Panc1 (cell line): ENCODE data around the gene CENPE. TPM values are rescaled to one million over a fixed set of nuclear protein-coding genes. Genes with fewer than 3 reads are reported as not detected.

Source experiments
- ATAC-seq: fragments of 200-7000 bp; cut with Tn5 transposase; 2 replicates; pipeline ENCODE4 v1.9.1; 2020; ENCODE audit warnings: mild to moderate bottlenecking, moderate library complexity
- BruUV-seq: library from RNA; stranded (reverse); fragments of 400-500 nt; replicated peaks from 2 replicates; lab custom pipeline; 2021; lab: Mats Ljungman, UMichigan
- CTCF ChIA-PET: fragments of 300-600 bp; sonication (Branson Sonifier 250); formaldehyde crosslinking; loops from one replicate; lab custom pipeline; 2022; ENCODE audit warnings: antibody characterized with exemption; lab: Charles Lee
- POLR2A ChIA-PET: fragments of 300-600 bp; sonication (Branson Sonifier 250); formaldehyde crosslinking; loops from one replicate; lab custom pipeline; 2022; ENCODE audit warnings: antibody characterized with exemption; lab: Charles Lee
- DNase-seq: peaks from one replicate; pipeline ENCODE4 v3.0.0-alpha.2; 2010; ENCODE audit warnings: low read depth, low spot score
- H3K27ac ChIP-seq: 2 replicates; pipeline ENCODE4 v1.5.1; 2011; ENCODE audit warnings: mild to moderate bottlenecking, low read length, inconsistent platforms
- H3K27me3 ChIP-seq: fragments of 200-500 bp; sonication (Bioruptor generic); 2 replicates; pipeline ENCODE4 v1.6.0; 2014; ENCODE audit warnings: low read length, inconsistent platforms; ENCODE audit not compliant: control insufficient read depth, insufficient read depth
- H3K36me3 ChIP-seq: fragments of 200-500 bp; sonication (Bioruptor generic); 2 replicates; pipeline ENCODE4 v1.5.1; 2014; ENCODE audit warnings: inconsistent platforms, mild to moderate bottlenecking, low read length, moderate library complexity; ENCODE audit not compliant: control insufficient read depth, insufficient read depth
- H3K4me1 ChIP-seq: 2 replicates; pipeline ENCODE4 v1.5.1; 2011; ENCODE audit warnings: inconsistent platforms, mild to moderate bottlenecking, low read length, moderate library complexity; ENCODE audit not compliant: control insufficient read depth, insufficient read depth
- H3K4me3 ChIP-seq, 2 experiments: 2 replicates each; pipeline ENCODE4 v1.5.1; 2011 to 2012; ENCODE audit warnings: low read depth in 2 of 2, low read length in 2 of 2, mild to moderate bottlenecking in 2 of 2, inconsistent platforms in 1 of 2, moderate library complexity in 1 of 2
- H3K9me3 ChIP-seq: fragments of 200-500 bp; sonication (Bioruptor generic); 2 replicates; pipeline ENCODE4 v1.5.1; 2014; ENCODE audit warnings: low read depth, mild to moderate bottlenecking, inconsistent platforms, low read length, moderate library complexity; ENCODE audit not compliant: control insufficient read depth, insufficient read depth
- POLR2AphosphoS5 ChIP-seq: IDR thresholded peaks from 2 replicates; pipeline ENCODE4 v1.6.1; 2012; ENCODE audit warnings: mild to moderate bottlenecking, low read depth, low read length, moderate library complexity
- SIN3A ChIP-seq: IDR thresholded peaks from 2 replicates; pipeline ENCODE4 v1.6.1; 2012; ENCODE audit warnings: low read depth, mild to moderate bottlenecking, low read length, moderate library complexity, borderline replicate concordance; ENCODE audit not compliant: insufficient read depth
- TCF7L2 ChIP-seq: IDR thresholded peaks from 2 replicates; pipeline ENCODE4 v1.6.1; 2011; ENCODE audit warnings: mild to moderate bottlenecking, low read depth, low read length, inconsistent platforms
- in situ Hi-C: cut with HindIII; loops from 2 replicates; pipeline ENCODE4 v1.10.0; 2016; ENCODE audit warnings: low sequenced_read_pairs, low pct_unique_long_range_greater_than_20kb
- intact Hi-C: fragments of 100-400 bp; cut with micrococcal nuclease; formaldehyde crosslinking; loops from one replicate; pipeline ENCODE4 v1.10.0; 2022; ENCODE audit not compliant: unreplicated experiment
- total RNA-seq: library from RNA; stranded (reverse); gene quantifications from one replicate; pipeline ENCODE4 v1.2.1, GENCODE V29; 2021; ENCODE audit not compliant: unreplicated experiment
- TF ChIP-seq, protein P1 (sequence below), 2 experiments: IDR thresholded peaks; 2 replicates each; pipeline ENCODE4 v1.6.1; 2011 to 2012; ENCODE audit warnings: low read depth in 2 of 2, control low read depth in 1 of 2, low read length in 1 of 2, mild to moderate bottlenecking in 1 of 2, moderate library complexity in 1 of 2; ENCODE audit not compliant: insufficient read depth in 1 of 2
- TF ChIP-seq, protein P2 (sequence below): fragments of 450-650 bp; IDR thresholded peaks from 2 replicates; pipeline ENCODE4 v1.5.1; 2017; ENCODE audit warnings: mild to moderate bottlenecking

The CENPE gene
- total RNA-seq, 1 experiment from 2014 or later: 25.2 TPM

DNA sequence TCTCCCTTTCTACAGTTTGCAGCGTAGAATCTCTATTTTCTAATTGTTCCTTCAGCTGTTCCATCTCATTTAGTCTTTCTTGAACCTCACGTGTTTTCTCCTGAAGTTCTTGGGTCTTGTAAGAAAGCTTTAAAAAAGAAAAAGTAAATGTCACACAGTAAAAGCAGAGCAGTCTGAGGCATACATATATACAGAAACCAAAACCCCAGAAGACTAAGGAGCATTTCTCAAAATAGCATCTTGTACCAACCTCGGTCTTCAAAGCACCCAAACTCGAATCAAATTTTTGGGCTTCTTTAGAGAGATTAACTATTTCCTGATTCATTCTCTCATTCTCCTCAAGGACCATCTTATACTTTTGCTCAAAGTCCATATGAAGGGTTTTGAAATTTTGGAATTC is 39.4 kb downstream of the CENPE start:
- in situ Hi-C loops (no loop called here), intact Hi-C loops (no loop called here)
- Histone ChIP-seq H3K9me3 (no peaks in the 10 kb centered on the region; the same call in 1 of the 2 replicates), H3K27me3 (no peaks in the 10 kb centered on the region), H3K36me3 (peaks cover 28% of the 10 kb centered on the region), H3K4me3 (no peak overlapping the region), H3K27ac (no peak overlapping the region), H3K4me1 (no peaks in the 10 kb centered on the region)
- ATAC-seq (no peak), DNase-seq (no peak)
- CTCF ChIA-PET: no interaction called here
- POLR2A ChIA-PET: no interaction called here
- TSS peak; percentile 58 for BruUV-seq
- TF ChIP-seq TCF7L2 (no peak), SIN3A (no peak), POLR2AphosphoS5 (no peak)
- TF ChIP-seq, protein P1, sequence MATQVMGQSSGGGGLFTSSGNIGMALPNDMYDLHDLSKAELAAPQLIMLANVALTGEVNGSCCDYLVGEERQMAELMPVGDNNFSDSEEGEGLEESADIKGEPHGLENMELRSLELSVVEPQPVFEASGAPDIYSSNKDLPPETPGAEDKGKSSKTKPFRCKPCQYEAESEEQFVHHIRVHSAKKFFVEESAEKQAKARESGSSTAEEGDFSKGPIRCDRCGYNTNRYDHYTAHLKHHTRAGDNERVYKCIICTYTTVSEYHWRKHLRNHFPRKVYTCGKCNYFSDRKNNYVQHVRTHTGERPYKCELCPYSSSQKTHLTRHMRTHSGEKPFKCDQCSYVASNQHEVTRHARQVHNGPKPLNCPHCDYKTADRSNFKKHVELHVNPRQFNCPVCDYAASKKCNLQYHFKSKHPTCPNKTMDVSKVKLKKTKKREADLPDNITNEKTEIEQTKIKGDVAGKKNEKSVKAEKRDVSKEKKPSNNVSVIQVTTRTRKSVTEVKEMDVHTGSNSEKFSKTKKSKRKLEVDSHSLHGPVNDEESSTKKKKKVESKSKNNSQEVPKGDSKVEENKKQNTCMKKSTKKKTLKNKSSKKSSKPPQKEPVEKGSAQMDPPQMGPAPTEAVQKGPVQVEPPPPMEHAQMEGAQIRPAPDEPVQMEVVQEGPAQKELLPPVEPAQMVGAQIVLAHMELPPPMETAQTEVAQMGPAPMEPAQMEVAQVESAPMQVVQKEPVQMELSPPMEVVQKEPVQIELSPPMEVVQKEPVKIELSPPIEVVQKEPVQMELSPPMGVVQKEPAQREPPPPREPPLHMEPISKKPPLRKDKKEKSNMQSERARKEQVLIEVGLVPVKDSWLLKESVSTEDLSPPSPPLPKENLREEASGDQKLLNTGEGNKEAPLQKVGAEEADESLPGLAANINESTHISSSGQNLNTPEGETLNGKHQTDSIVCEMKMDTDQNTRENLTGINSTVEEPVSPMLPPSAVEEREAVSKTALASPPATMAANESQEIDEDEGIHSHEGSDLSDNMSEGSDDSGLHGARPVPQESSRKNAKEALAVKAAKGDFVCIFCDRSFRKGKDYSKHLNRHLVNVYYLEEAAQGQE (IDR thresholded peaks at IDR 0.05; ENCODE audit: insufficient read depth in 1 of 2, low read depth in 2 of 2, low read length in 1 of 2): no peak
- TF ChIP-seq, protein P2, sequence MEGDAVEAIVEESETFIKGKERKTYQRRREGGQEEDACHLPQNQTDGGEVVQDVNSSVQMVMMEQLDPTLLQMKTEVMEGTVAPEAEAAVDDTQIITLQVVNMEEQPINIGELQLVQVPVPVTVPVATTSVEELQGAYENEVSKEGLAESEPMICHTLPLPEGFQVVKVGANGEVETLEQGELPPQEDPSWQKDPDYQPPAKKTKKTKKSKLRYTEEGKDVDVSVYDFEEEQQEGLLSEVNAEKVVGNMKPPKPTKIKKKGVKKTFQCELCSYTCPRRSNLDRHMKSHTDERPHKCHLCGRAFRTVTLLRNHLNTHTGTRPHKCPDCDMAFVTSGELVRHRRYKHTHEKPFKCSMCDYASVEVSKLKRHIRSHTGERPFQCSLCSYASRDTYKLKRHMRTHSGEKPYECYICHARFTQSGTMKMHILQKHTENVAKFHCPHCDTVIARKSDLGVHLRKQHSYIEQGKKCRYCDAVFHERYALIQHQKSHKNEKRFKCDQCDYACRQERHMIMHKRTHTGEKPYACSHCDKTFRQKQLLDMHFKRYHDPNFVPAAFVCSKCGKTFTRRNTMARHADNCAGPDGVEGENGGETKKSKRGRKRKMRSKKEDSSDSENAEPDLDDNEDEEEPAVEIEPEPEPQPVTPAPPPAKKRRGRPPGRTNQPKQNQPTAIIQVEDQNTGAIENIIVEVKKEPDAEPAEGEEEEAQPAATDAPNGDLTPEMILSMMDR: no peak

DNA sequence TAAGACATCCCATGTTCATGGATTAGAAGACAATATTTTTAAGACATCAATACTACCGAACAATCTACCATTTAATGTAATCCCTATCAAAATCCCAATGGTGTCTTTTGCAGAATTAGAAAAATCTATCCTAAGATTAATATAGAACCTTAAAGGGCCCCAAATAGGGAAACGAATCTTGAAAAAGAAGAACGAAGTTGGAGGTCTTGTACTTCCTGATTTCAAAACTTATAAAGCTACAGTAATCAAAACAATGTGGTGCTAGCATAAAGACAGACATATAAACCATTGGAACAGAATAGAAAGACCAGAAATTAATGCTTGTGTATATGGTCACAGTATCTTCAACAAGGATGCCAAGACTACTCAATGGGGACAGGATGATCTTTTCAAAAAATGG is 42.0 kb downstream of the CENPE start:
- Histone ChIP-seq H3K4me1 (no peaks in the 10 kb centered on the region), H3K27ac (no peak overlapping the region), H3K36me3 (peaks cover 22% of the 10 kb centered on the region), H3K4me3 (no peak overlapping the region), H3K27me3 (no peaks in the 10 kb centered on the region), H3K9me3 (no peaks in the 10 kb centered on the region; the same call in 1 of the 2 replicates)
- TF ChIP-seq SIN3A (no peak), POLR2AphosphoS5 (no peak), TCF7L2 (no peak)
- TF ChIP-seq, protein P1 (IDR thresholded peaks at IDR 0.05; ENCODE audit: insufficient read depth in 1 of 2, low read depth in 2 of 2, low read length in 1 of 2): no peak
- TF ChIP-seq, protein P2: no peak
- in situ Hi-C loops: no loop called here
- no TSS peak for BruUV-seq
- ChIA-PET POLR2A (no interaction called here), CTCF (no interaction called here)
- DNase-seq: no peak
- intact Hi-C loops: no loop called here
- no peak for ATAC-seq
